Kidney epithelial cell (primary cell): ENCODE results near the gene KRT35. TPM values are rescaled to one million over a fixed set of nuclear protein-coding genes. Genes with fewer than 3 reads are reported as not detected.

Source experiments
- DNase-seq: peaks from one replicate; pipeline ENCODE4 v3.0.0-alpha.2; 2010; ENCODE audit warnings: low read depth
- H3K27me3 ChIP-seq: 2 replicates; pipeline ENCODE4 v1.6.0; 2011; ENCODE audit warnings: low read length; ENCODE audit not compliant: control insufficient read depth, insufficient read depth
- H3K36me3 ChIP-seq: 2 replicates; pipeline ENCODE4 v1.5.1; 2011; ENCODE audit warnings: low read length; ENCODE audit not compliant: control insufficient read depth, insufficient read depth
- H3K4me3 ChIP-seq: 2 replicates; pipeline ENCODE4 v1.5.1; 2011; ENCODE audit warnings: low read depth, mild to moderate bottlenecking, control low read depth, low read length
- total RNA-seq: library from RNA; depleted of rRNA; stranded (reverse); fragments of >200 nt; gene quantifications from 2 replicates; pipeline ENCODE4 v1.2.3, GENCODE V29; 2015
- TF ChIP-seq, protein P1 (sequence below): IDR thresholded peaks from 2 replicates; pipeline ENCODE4 v1.5.1; 2011; ENCODE audit warnings: mild to moderate bottlenecking, moderate library complexity, low read length, control low read depth, inconsistent platforms; ENCODE audit not compliant: insufficient read depth, poor library complexity, severe bottlenecking

KRT35 gene
- total RNA-seq, 1 donor from 2014 or later, result not detected

DNA sequence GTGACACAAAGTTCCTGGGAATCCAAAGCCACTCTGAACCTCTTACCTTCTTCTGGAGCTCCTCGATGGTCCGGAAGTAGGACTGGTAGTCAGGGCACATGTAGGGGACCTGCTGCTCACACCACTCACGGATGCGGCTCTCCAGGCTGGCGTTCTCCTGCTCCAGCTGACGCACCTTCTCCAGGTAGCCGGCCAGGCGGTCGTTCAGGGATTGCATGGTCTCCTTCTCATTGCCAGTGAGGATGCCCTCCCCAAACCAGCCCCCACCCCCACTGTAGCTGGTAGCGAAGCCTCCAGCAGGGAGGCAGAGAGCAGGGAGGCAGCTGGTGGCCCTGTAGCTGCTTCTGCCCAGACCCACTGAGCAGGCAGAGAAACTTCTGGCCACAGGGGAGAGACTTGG, 370 bp downstream of the KRT35 start:
- Histone ChIP-seq H3K36me3 (no peaks in the 10 kb centered on the region), H3K27me3 (no peaks in the 10 kb centered on the region), H3K4me3 (no peak overlapping the region)
- DNase-seq, result no peak
- TF ChIP-seq, protein P1, sequence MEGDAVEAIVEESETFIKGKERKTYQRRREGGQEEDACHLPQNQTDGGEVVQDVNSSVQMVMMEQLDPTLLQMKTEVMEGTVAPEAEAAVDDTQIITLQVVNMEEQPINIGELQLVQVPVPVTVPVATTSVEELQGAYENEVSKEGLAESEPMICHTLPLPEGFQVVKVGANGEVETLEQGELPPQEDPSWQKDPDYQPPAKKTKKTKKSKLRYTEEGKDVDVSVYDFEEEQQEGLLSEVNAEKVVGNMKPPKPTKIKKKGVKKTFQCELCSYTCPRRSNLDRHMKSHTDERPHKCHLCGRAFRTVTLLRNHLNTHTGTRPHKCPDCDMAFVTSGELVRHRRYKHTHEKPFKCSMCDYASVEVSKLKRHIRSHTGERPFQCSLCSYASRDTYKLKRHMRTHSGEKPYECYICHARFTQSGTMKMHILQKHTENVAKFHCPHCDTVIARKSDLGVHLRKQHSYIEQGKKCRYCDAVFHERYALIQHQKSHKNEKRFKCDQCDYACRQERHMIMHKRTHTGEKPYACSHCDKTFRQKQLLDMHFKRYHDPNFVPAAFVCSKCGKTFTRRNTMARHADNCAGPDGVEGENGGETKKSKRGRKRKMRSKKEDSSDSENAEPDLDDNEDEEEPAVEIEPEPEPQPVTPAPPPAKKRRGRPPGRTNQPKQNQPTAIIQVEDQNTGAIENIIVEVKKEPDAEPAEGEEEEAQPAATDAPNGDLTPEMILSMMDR, result no peak

DNA sequence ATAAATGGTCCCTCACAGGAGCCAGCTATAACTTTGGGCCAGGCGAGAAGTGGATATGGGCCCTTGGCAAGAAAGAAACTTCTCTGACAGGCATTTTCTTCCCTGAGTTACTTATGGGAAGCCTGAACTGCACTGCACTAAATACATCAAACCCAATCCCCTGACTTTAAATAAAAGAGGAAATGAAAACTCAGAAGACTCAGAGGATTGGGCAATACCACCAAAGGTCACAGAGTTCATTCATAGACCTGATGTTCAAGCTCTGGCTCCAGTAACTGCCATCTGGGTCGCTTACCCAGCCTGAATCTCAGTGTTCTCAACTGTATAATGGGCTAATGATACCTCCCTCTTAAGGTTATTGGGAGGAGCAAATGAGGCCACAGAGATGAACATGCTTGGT, 815 bp downstream of the KRT35 start:
- DNase-seq, result no peak
- H3K4me3 ChIP-seq, result no peak overlapping the region
- no peaks in the 10 kb centered on the region for H3K27me3 ChIP-seq
- no peaks in the 10 kb centered on the region for H3K36me3 ChIP-seq
- TF ChIP-seq, protein P1, result no peak

DNA sequence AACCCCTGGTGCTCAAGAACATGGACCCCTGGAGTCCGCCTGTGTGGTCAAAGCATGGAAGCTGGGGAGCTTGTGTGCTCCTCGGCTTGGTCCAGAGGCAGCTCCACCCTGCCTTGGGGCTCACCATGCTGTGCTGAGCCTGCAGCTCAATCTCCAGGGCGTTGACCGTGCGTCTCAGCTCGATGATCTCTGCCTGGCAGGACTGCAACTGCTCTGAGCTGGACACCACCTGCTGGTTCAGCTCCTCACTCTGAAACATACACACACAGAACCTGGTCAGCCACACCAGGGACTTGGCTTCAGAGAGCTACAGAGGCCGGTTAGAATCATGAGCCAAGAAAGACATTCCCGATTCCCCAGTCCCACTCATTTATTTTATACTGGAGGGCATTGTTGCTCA, 2.7 kb downstream of the KRT35 start:
- TF ChIP-seq, protein P1, result no peak
- H3K36me3 ChIP-seq, result no peaks in the 10 kb centered on the region

DNA sequence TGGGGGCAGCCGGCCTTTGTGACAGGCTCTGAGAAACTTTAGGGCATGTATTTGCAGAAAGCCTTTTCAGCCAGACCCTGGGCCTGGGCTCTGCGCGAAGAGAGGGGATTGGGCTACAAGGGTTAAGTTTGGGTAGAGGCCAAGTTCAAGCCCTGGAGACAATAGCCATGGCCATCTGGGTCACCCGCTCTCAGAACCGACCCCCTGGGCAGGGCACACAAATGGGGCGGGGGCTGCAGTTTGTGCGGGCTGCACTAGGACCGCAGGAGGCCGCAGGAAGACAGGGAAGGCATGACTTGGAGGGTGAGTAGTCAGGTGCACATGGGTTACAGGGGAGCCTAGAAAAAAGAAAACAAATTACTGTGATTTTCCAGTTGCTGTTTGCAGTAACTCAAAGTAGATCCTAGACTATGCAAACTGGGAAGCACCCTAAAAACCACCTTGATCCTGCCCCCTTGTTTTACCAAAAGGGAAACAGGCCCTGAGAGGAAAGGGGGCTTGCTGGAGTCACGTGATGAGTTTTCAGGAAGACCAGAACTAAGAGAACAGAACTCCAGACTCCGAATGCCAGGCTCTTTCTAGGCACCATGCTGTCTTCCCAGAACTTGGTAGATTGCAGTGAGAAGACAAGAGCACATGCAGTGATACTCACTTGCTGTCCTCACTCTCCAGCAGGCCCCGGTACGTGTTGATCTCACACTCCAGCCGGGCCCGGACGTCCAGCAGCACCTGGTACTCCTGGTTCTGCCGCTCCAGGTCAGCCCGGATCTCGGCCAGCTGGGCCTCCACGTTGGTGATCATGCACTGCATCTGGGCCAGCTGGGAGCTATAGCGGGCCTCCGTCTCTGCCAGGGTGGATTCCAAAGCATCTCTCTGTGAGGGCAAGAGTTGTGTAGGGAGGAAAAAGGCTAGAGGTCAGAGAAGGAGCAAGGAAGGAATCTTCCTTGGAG, 3.8 kb downstream of the KRT35 start:
- Histone ChIP-seq H3K36me3 (no peaks in the 10 kb centered on the region), H3K27me3 (no peaks in the 10 kb centered on the region), H3K4me3 (no peak overlapping the region)
- DNase-seq, result no peak
- TF ChIP-seq, protein P1, result no peak

More for the DNA sequence above, 2.7 kb downstream of the KRT35 start:
- H3K4me3 ChIP-seq, result no peak overlapping the region
- H3K27me3 ChIP-seq, result no peaks in the 10 kb centered on the region
- DNase-seq, result no peak

DNA sequence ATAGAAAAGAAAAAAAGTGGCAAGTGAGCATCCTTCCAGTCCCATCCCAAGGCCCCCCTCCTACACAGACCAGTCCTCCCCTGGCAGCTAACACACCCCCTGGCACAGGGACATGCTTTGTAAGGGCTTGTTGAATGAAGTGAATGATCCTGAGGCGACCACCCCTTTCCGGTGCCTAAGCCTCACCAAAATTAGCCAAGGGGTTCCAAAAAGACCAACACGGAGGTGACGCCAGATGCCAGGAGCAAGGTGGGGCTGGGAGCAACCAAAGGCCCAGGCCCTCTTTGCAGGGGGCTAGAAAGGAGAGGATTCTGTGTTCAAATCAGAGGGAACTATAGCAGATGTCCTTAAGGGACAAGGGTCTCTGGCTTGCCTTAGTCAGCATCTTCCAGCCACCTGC, 5.5 kb downstream of the KRT35 start:
- no peaks in the 10 kb centered on the region for H3K36me3 ChIP-seq
- TF ChIP-seq, protein P1, result no peak
- H3K27me3 ChIP-seq, result no peaks in the 10 kb centered on the region
- H3K4me3 ChIP-seq, result no peak overlapping the region
- DNase-seq, result no peak
